OCI-LY3 (cell line): ENCODE results near the gene ELAVL2.

Experiments used
- EZH2phosphoT487 ChIP-seq: fragments of 200-600 bp; shearing (Covaris generic); IDR thresholded peaks from 2 replicates; pipeline ENCODE4 v1.6.1; 2018; ENCODE audit warnings: antibody characterized with exemption, mixed run types, low read depth
- TF ChIP-seq, protein P1 (sequence below): fragments of 200-600, 300-600 bp; sonication (generic); IDR thresholded peaks from 2 replicates; pipeline ENCODE4 v1.5.1; 2014; ENCODE audit warnings: antibody characterized with exemption, low read length, low read depth

DNA sequence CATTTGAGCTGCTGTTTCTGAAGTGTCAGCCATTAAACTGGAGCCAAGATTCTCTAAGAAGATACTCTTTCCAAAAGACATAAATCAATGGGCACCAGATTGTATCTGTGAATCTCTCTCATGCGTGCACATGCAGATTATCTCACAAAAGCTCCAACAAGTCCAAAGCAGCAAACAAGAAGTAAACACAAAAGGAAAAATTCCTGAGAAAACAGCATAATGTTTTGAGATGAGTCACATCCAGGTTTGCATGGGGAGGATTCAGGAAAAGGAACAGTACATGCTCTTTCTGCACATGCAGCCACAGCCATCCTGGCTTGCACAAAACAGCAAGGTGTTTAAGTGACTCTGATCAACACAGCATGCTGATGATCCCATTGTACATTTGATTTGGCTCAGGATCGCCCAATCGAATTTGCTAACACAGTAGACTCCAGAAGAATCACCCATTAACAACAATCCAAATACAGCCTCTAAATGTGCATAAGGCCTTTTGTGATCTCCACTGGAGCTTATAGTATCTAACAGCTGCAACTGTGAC lies 143.1 kb downstream of the ELAVL2 start:
- TF ChIP-seq, protein P1, sequence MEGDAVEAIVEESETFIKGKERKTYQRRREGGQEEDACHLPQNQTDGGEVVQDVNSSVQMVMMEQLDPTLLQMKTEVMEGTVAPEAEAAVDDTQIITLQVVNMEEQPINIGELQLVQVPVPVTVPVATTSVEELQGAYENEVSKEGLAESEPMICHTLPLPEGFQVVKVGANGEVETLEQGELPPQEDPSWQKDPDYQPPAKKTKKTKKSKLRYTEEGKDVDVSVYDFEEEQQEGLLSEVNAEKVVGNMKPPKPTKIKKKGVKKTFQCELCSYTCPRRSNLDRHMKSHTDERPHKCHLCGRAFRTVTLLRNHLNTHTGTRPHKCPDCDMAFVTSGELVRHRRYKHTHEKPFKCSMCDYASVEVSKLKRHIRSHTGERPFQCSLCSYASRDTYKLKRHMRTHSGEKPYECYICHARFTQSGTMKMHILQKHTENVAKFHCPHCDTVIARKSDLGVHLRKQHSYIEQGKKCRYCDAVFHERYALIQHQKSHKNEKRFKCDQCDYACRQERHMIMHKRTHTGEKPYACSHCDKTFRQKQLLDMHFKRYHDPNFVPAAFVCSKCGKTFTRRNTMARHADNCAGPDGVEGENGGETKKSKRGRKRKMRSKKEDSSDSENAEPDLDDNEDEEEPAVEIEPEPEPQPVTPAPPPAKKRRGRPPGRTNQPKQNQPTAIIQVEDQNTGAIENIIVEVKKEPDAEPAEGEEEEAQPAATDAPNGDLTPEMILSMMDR = no peak
- no peak for TF ChIP-seq EZH2phosphoT487
